Transverse colon (tissue), 4 donors: Measurements from ENCODE around the gene CHFR. TPM values are rescaled to one million over a fixed set of nuclear protein-coding genes. Genes with fewer than 3 reads are reported as not detected.

Experiments used
- DNase-seq: peaks from one replicate; pipeline ENCODE4 v3.0.0-alpha.2; 2019
- H3K27ac ChIP-seq, 4 donors: fragments of 200-600 bp; sonication (generic); 2 replicates each; pipeline ENCODE4 v1.5.1; 2016 to 2018; ENCODE audit warnings: inconsistent platforms in 4 of 4
- H3K27me3 ChIP-seq: fragments of 200-600 bp; sonication (generic); 2 replicates; pipeline ENCODE4 v1.5.1; 2017; ENCODE audit warnings: inconsistent platforms
- H3K36me3 ChIP-seq, 4 donors: fragments of 200-600 bp; sonication (generic); 2 replicates each; pipeline ENCODE4 v1.5.1; 2017 to 2019; ENCODE audit warnings: inconsistent platforms in 4 of 4
- H3K4me1 ChIP-seq, 4 donors: fragments of 200-600 bp; sonication (generic); 2 replicates each; pipeline ENCODE4 v1.5.1; 2017 to 2020; ENCODE audit warnings: inconsistent platforms in 4 of 4
- H3K4me3 ChIP-seq, 4 donors: fragments of 200-600 bp; sonication (generic); 1 replicate in 1 of 4; 2 replicates in 3 of 4; pipeline versions ENCODE4 v1.5.1 to v1.6.1; 2017 to 2019; ENCODE audit warnings: inconsistent platforms in 4 of 4
- H3K9me3 ChIP-seq, 2 donors: fragments of 200-600 bp; sonication (generic); 2 replicates each; pipeline ENCODE4 v1.5.1; 2017 to 2019; ENCODE audit warnings: inconsistent platforms in 2 of 2
- CTCF ChIP-seq, 5 experiments: fragments of 200-600 bp in 3 of 5; fragments of 450-650 bp in 2 of 5; sonication (generic) in 3 of 5; IDR thresholded peaks; 1 replicate in 2 of 5; 2 replicates in 3 of 5; pipeline ENCODE4 v1.5.1; 2016 to 2017; ENCODE audit warnings: antibody characterized with exemption in 5 of 5, inconsistent platforms in 3 of 5, mild to moderate bottlenecking in 2 of 5, moderate library complexity in 1 of 5
- EP300 ChIP-seq: sonication (generic); formaldehyde crosslinking; IDR thresholded peaks from one replicate; pipeline ENCODE4 v1.6.1; 2017; ENCODE audit warnings: antibody characterized with exemption, low read depth
- POLR2A ChIP-seq: fragments of 450-650 bp; IDR thresholded peaks from one replicate; pipeline ENCODE4 v1.6.1; 2016; ENCODE audit warnings: antibody characterized with exemption, mild to moderate bottlenecking, moderate library complexity
- POLR2AphosphoS5 ChIP-seq, 3 donors: sonication (generic); formaldehyde crosslinking; IDR thresholded peaks; one replicate each; pipeline ENCODE4 v1.6.1; 2016; ENCODE audit warnings: antibody characterized with exemption in 3 of 3
- WGBS, 2 donors: methylation state at CpG; one replicate each; pipeline ENCODE4 v1.1.5; 2018; ENCODE audit warnings: low coverage in 1 of 2; 5-methylcytosine and 5-hydroxymethylcytosine counted together
- in situ Hi-C, 4 donors: fragments of 200-750 bp; cut with MboI; loops; one replicate each; pipeline versions ENCODE4 v1.15.0 to v1.15.1; 2017; ENCODE audit warnings: low sequenced_read_pairs in 3 of 4, low pct_ligation_motif_present in 1 of 4, low pct_unique_long_range_greater_than_20kb in 1 of 4
- intact Hi-C: fragments of 100-400 bp; cut with DNase I; formaldehyde crosslinking; loops from one replicate; pipeline ENCODE4 v1.15.1; 2023; ENCODE audit warnings: low total_unique reads
- total RNA-seq, 4 donors: library from RNA; depleted of rRNA; stranded (reverse); fragments of >200 nt; gene quantifications; one replicate each; pipeline ENCODE4 v1.1.0, GENCODE V29; 2016

Gene CHFR
- total RNA-seq, 4 donors from 2014 or later = 47.7 to 132 (median 61.9) TPM

GRCh38 chr12:132925597-132926414, 38.4 kb upstream of the CHFR start:
- intact Hi-C loops (no loop called here), in situ Hi-C loops (no loop called here)
- Histone ChIP-seq H3K4me3 (no peak overlapping the region), H3K27me3 (no peaks in the 10 kb centered on the region), H3K4me1 (no peaks in the 10 kb centered on the region), H3K36me3 (peaks cover 0 to 60% (median 27%) of the 10 kb centered on the region in 4 donors), H3K9me3 (peaks cover 95 to 99% of the 10 kb centered on the region in 2 donors), H3K27ac (no peak overlapping the region)
- DNase-seq = no peak
- WGBS, 2 donors = 96 to 97% methylated on average over 8 of the region's 8 CpGs
- TF ChIP-seq POLR2A = no peak
- no peak for TF ChIP-seq EP300
- no peak for TF ChIP-seq CTCF (IDR thresholded peaks at IDR 0.05)
- no peak for TF ChIP-seq POLR2AphosphoS5 (IDR thresholded peaks at IDR 0.05)

- H3K4me1 ChIP-seq = no peaks in the 10 kb centered on the region
- no peak overlapping the region for H3K4me3 ChIP-seq
- no peak for TF ChIP-seq POLR2AphosphoS5 (IDR thresholded peaks at IDR 0.05)
- no peak for TF ChIP-seq POLR2A
- no peaks in the 10 kb centered on the region for H3K27me3 ChIP-seq
- H3K27ac ChIP-seq = no peak overlapping the region
- DNase-seq = no peak
- in situ Hi-C loops = no loop called here
- H3K9me3 ChIP-seq = peaks cover 93 to 99% of the 10 kb centered on the region in 2 donors
- WGBS, 2 donors = 93 to 100% methylated on average over 3 of the region's 3 CpGs
- intact Hi-C loops = no loop called here
- peaks cover 0 to 50% (median 20%) of the 10 kb centered on the region in 4 donors for H3K36me3 ChIP-seq
These were observed 37.0 kb upstream of the CHFR start for GRCh38 chr12:132924356-132924755.

- H3K27ac ChIP-seq = no peak overlapping the region
- no peaks in the 10 kb centered on the region for H3K27me3 ChIP-seq
- DNase-seq = no peak
- H3K9me3 ChIP-seq = peaks cover 84 to 97% of the 10 kb centered on the region in 2 donors
- 38 to 62% methylated on average over 1 of the region's 1 CpG for WGBS, 2 donors
- H3K4me1 ChIP-seq = no peaks in the 10 kb centered on the region
- TF ChIP-seq POLR2A = no peak
- TF ChIP-seq EP300 = no peak
- no peak for TF ChIP-seq POLR2AphosphoS5 (IDR thresholded peaks at IDR 0.05)
- TF ChIP-seq CTCF (IDR thresholded peaks at IDR 0.05) = no peak
- H3K36me3 ChIP-seq = peaks cover 0 to 41% (median 16%) of the 10 kb centered on the region in 4 donors
- in situ Hi-C loops = no loop called here
- no peak overlapping the region for H3K4me3 ChIP-seq
- intact Hi-C loops = no loop called here
These were observed 36.0 kb upstream of the CHFR start for GRCh38 chr12:132923356-132923909.

- no peaks in the 10 kb centered on the region for H3K4me1 ChIP-seq
- peaks cover 0 to 33% (median 13%) of the 10 kb centered on the region in 4 donors for H3K36me3 ChIP-seq
- in situ Hi-C loops = no loop called here
- no peaks in the 10 kb centered on the region for H3K27me3 ChIP-seq
- H3K4me3 ChIP-seq = no peak overlapping the region
- no peak overlapping the region for H3K27ac ChIP-seq
- DNase-seq = no peak
- intact Hi-C loops = no loop called here
- TF ChIP-seq CTCF (IDR thresholded peaks at IDR 0.05) (no peak), EP300 (no peak), POLR2A (no peak), POLR2AphosphoS5 (IDR thresholded peaks at IDR 0.05) (no peak)
- 86 to 93% methylated on average over 4 of the region's 4 CpGs for WGBS, 2 donors
- H3K9me3 ChIP-seq = peaks cover 80 to 97% of the 10 kb centered on the region in 2 donors
These were observed 35.3 kb upstream of the CHFR start for GRCh38 chr12:132922676-132923075.
